ENCODE data around the gene FAM200C. TPM values are rescaled to one million over a fixed set of nuclear protein-coding genes. Genes with fewer than 3 reads are reported as not detected.

FAM200C gene
- total and polyA plus RNA-seq, 11 donors: 2.2 to 5.0 (median 3.4) TPM

DNA sequence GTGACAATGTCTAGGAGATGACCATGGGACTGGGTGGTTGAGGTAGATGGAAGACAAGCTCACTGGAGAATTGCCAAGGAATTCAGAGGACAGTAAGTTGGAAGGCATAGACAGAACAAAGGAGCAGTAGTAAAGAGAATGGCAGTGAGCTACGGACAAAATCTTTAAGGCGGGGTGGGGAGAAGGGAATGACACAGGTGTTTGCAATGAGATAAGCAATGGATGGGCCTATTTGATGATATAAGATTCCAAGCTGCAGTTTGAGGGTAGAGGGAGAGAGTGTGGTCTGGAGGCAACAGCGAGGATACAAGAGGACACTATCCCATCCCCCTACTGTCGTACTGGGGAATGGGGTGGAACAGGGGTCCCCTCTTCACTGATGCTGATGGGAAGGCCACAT, 36.2 kb upstream of the FAM200C start:
- no peaks in the 10 kb centered on the region for H3K9me3 ChIP-seq
- no peak overlapping the region for H3K27ac ChIP-seq
- ATAC-seq (no peak), DNase-seq (no peak)
- intact Hi-C loops (cut with DNase I): loop anchor here in 2 of 10 donors (5.0 to 10.0 kb wide), 2 partner anchors 69 to 71 kb away; no protein-coding TSS in a partner anchor
- no peak overlapping the region for H3K4me3 ChIP-seq
- TF ChIP-seq, protein P1, sequence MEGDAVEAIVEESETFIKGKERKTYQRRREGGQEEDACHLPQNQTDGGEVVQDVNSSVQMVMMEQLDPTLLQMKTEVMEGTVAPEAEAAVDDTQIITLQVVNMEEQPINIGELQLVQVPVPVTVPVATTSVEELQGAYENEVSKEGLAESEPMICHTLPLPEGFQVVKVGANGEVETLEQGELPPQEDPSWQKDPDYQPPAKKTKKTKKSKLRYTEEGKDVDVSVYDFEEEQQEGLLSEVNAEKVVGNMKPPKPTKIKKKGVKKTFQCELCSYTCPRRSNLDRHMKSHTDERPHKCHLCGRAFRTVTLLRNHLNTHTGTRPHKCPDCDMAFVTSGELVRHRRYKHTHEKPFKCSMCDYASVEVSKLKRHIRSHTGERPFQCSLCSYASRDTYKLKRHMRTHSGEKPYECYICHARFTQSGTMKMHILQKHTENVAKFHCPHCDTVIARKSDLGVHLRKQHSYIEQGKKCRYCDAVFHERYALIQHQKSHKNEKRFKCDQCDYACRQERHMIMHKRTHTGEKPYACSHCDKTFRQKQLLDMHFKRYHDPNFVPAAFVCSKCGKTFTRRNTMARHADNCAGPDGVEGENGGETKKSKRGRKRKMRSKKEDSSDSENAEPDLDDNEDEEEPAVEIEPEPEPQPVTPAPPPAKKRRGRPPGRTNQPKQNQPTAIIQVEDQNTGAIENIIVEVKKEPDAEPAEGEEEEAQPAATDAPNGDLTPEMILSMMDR (IDR thresholded peaks at IDR 0.05): no peak
- TF ChIP-seq POLR2A (IDR thresholded peaks at IDR 0.05): no peak
- peaks cover 0 to 16% (median 6%) of the 10 kb centered on the region in 12 donors for H3K4me1 ChIP-seq
- peaks cover 0 to 3% (median 0%) of the 10 kb centered on the region in 9 donors for H3K27me3 ChIP-seq
- no peaks in the 10 kb centered on the region for H3K36me3 ChIP-seq
- 84 to 92% (median 91%) methylated on average over 4 of the region's 4 CpGs for WGBS, 4 donors

DNA sequence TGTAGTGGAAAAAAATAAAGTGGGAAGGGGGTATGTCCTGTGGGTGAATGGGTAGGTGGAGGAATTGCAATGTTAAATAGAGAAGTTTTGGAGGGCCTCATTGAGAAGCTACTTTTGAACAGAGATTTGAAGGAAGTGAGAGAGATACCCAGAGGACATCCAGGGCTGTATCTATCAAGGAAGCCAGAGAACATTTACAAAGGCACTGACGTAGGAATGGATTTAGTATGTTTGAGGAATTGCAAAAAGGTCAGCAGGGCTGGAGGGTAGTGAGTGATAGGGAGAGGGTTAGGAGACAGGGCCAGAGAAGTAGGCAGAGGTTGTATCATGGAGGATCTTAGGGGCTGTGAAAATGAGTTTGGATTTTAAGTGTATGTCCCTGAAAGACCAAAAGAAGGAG, 35.7 kb upstream of the FAM200C start:
- DNase-seq (no peak), ATAC-seq (no peak)
- Histone ChIP-seq H3K4me3 (no peak overlapping the region), H3K27ac (no peak overlapping the region), H3K27me3 (peaks cover 0 to 3% (median 0%) of the 10 kb centered on the region in 9 donors), H3K36me3 (no peaks in the 10 kb centered on the region), H3K9me3 (no peaks in the 10 kb centered on the region), H3K4me1 (peaks cover 0 to 11% (median 6%) of the 10 kb centered on the region in 12 donors)
- no peak for TF ChIP-seq POLR2A (IDR thresholded peaks at IDR 0.05)
- TF ChIP-seq, protein P1 (IDR thresholded peaks at IDR 0.05): no peak
- intact Hi-C loops (cut with DNase I): loop anchor here in 2 of 10 donors (5.0 to 10.0 kb wide), 2 partner anchors 69 to 72 kb away; no protein-coding TSS in a partner anchor
- 74 to 90% (median 81%) methylated on average over 1 of the region's 1 CpG for WGBS, 4 donors

DNA sequence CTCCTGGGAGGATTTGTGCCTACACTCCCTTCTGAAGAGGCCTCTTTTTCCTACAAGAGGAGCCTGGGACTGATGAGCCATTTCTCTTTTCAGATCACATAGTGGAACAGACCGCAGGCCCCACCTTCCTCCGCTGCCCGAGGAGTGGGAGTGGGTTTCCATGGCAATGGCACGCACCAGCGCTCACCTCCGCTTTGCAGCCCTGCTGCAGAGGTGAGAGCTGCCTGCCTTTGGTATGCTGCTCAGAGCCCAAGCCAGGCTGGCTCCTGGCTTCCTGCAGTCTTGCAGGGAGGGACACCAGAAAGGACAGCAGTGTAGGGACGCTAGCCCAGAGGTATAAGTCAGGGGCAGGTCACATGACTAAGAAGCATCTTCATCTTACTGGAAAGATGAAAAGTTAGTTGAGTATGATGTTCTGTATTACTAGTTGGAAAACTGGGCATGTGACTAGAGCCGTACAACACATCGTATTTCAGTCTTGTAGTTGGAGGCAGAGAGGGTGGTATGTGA, 34.2 kb upstream of the FAM200C start:
- no peak overlapping the region for H3K27ac ChIP-seq
- H3K9me3 ChIP-seq: no peaks in the 10 kb centered on the region
- TF ChIP-seq, protein P1 (IDR thresholded peaks at IDR 0.05): no peak
- TF ChIP-seq POLR2A (IDR thresholded peaks at IDR 0.05): no peak
- 73 to 78% (median 74%) methylated on average over 9 of the region's 9 CpGs for WGBS, 4 donors
- H3K4me1 ChIP-seq: peaks cover 0 to 8% (median 6%) of the 10 kb centered on the region in 12 donors
- no peak for ATAC-seq
- no peak overlapping the region for H3K4me3 ChIP-seq
- DNase-seq: no peak
- peaks cover 0 to 3% (median 0%) of the 10 kb centered on the region in 9 donors for H3K27me3 ChIP-seq
- no peaks in the 10 kb centered on the region for H3K36me3 ChIP-seq
- intact Hi-C loops (cut with DNase I): loop anchor here in 1 of 10 donors (10.0 kb wide), 1 partner anchor 71 kb away; no protein-coding TSS in a partner anchor

DNA sequence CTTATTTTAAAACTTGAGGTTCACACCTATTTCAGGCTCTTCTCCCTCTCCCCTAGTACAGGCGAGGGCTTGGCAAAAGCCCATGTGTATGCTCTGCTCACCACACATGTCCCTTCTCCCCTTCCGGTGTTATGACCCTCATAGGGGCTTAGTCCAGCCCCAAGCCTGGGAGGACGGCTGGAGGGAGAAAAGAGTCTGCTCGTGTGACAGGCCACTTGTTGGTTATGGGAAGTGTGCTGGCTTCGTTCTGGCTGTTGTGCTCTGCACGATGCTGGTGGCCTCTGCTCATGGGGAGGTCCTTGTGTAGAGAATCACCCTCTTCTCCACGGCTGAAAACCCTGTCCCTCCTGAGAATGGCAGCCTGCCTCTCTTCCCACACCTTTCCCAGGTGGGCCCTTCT, 32.9 kb upstream of the FAM200C start:
- WGBS, 4 donors: 91 to 94% (median 92%) methylated on average over 7 of the region's 7 CpGs
- Histone ChIP-seq H3K4me3 (no peak overlapping the region), H3K27me3 (peaks cover 0 to 3% (median 0%) of the 10 kb centered on the region in 9 donors), H3K36me3 (peaks cover 0 to 9% (median 0%) of the 10 kb centered on the region in 9 donors), H3K9me3 (no peaks in the 10 kb centered on the region), H3K4me1 (no peaks in the 10 kb centered on the region), H3K27ac (no peak overlapping the region)
- DNase-seq (no peak), ATAC-seq (no peak)
- intact Hi-C loops (cut with DNase I): loop anchor here in 1 of 10 donors (10.0 kb wide), 1 partner anchor 72 kb away; no protein-coding TSS in a partner anchor
- no peak for TF ChIP-seq POLR2A (IDR thresholded peaks at IDR 0.05)
- TF ChIP-seq, protein P1 (IDR thresholded peaks at IDR 0.05): no peak

Data from heart left ventricle (tissue), 16 donors.